Naive thymus-derived CD4-positive, alpha-beta T cell (primary cell): Measurements from ENCODE around the gene OSBPL5. TPM values are rescaled to one million over a fixed set of nuclear protein-coding genes. Genes with fewer than 3 reads are reported as not detected.

Experiments
- ATAC-seq: fragments of 150-1000 bp; cut with Tn5 transposase; 2 replicates; pipeline ENCODE4 v1.10.0; 2021; ENCODE audit warnings: mild to moderate bottlenecking, moderate library complexity
- CTCF ChIA-PET: fragments of 350-600 bp; sonication (Branson Sonifier 250); formaldehyde crosslinking; loops from one replicate; lab custom pipeline; 2021; ENCODE audit warnings: antibody characterized with exemption; lab: Charles Lee
- POLR2A ChIA-PET: fragments of 350-600 bp; sonication (Branson Sonifier 250); formaldehyde crosslinking; loops from one replicate; lab custom pipeline; 2021; ENCODE audit warnings: antibody characterized with exemption, inconsistent platforms; lab: Charles Lee
- DNase-seq, 9 donors: peaks; one replicate each; pipeline versions ENCODE4 v3.0.0 to v3.0.0-alpha.2; 2020 to 2022; ENCODE audit warnings: mixed read lengths in 1 of 9
- H3K27ac ChIP-seq: one replicate; pipeline ENCODE4 v1.7.0; 2013; ENCODE audit warnings: mild to moderate bottlenecking, low read depth, low read length, moderate library complexity
- H3K27me3 ChIP-seq, 2 donors: one replicate each; pipeline ENCODE4 v1.7.0; 2013; ENCODE audit warnings: low read length in 2 of 2, mild to moderate bottlenecking in 2 of 2, moderate library complexity in 2 of 2; ENCODE audit not compliant: control insufficient read depth in 2 of 2, insufficient read depth in 2 of 2
- H3K36me3 ChIP-seq, 3 experiments: 1 replicate in 2 of 3; 2 replicates in 1 of 3; pipeline ENCODE4 v1.7.0; 2013; ENCODE audit warnings: low read length in 3 of 3, mild to moderate bottlenecking in 3 of 3, moderate library complexity in 1 of 3; ENCODE audit not compliant: insufficient read depth in 3 of 3, control insufficient read depth in 2 of 3
- H3K4me1 ChIP-seq, 2 donors: one replicate each; pipeline ENCODE4 v1.7.0; 2013; ENCODE audit warnings: low read length in 2 of 2, mild to moderate bottlenecking in 2 of 2, moderate library complexity in 1 of 2; ENCODE audit not compliant: control insufficient read depth in 2 of 2, insufficient read depth in 2 of 2
- H3K4me3 ChIP-seq: 2 replicates; pipeline ENCODE4 v1.7.0; 2013; ENCODE audit warnings: mild to moderate bottlenecking, low read length
- H3K9me3 ChIP-seq, 3 experiments: 1 replicate in 2 of 3; 2 replicates in 1 of 3; pipeline ENCODE4 v1.7.0; 2013; ENCODE audit warnings: low read length in 3 of 3; ENCODE audit not compliant: control insufficient read depth in 2 of 3
- H3K27ac Mint-ChIP-seq, 9 donors: one replicate each; pipeline ENCODE4 v1.8.0; 2020 to 2022; ENCODE audit warnings: mixed read lengths in 9 of 9, mild to moderate bottlenecking in 8 of 9, moderate library complexity in 5 of 9, inconsistent platforms in 2 of 9
- H3K27me3 Mint-ChIP-seq, 5 donors: one replicate each; pipeline ENCODE4 v1.8.0; 2021 to 2022; ENCODE audit warnings: mixed read lengths in 5 of 5, mild to moderate bottlenecking in 1 of 5
- H3K36me3 Mint-ChIP-seq, 5 donors: one replicate each; pipeline ENCODE4 v1.8.0; 2020 to 2022; ENCODE audit warnings: mixed read lengths in 5 of 5, mild to moderate bottlenecking in 3 of 5, inconsistent platforms in 1 of 5
- H3K4me1 Mint-ChIP-seq, 7 donors: one replicate each; pipeline ENCODE4 v1.8.0; 2020 to 2022; ENCODE audit warnings: mixed read lengths in 7 of 7, mild to moderate bottlenecking in 3 of 7, inconsistent platforms in 1 of 7
- H3K4me3 Mint-ChIP-seq, 10 donors: one replicate each; pipeline ENCODE4 v1.8.0; 2020 to 2022; ENCODE audit warnings: mild to moderate bottlenecking in 10 of 10, mixed read lengths in 10 of 10, moderate library complexity in 6 of 10, inconsistent platforms in 2 of 10
- H3K9me3 Mint-ChIP-seq, 11 donors: one replicate each; pipeline ENCODE4 v1.8.0; 2020 to 2022; ENCODE audit warnings: mixed read lengths in 11 of 11, mild to moderate bottlenecking in 4 of 11, inconsistent platforms in 1 of 11, moderate library complexity in 1 of 11
- intact Hi-C, 2 donors: fragments of 100-400 bp; cut with micrococcal nuclease; formaldehyde crosslinking; loops; one replicate each; pipeline ENCODE4 v1.15.1; 2023
- polyA plus RNA-seq, 2 donors: library from polyadenylated mRNA; unstranded; fragments of 300-500 nt; fragmentation: Illumina TruSeq; gene quantifications; one replicate each; pipeline ENCODE4 v1.2.3, GENCODE V29; 2021
- total RNA-seq, 6 experiments: library from RNA in 5 of 6; stranded (reverse) in 5 of 6; gene quantifications; 1 replicate in 5 of 6; 2 replicates in 1 of 6; pipeline ENCODE4 v1.2.3 and lab custom pipeline; 2021 to 2026

Gene OSBPL5
- total and polyA plus RNA-seq, 7 experiments from 2014 or later, result 0.51 to 76.7 (median 5.5) TPM

DNA sequence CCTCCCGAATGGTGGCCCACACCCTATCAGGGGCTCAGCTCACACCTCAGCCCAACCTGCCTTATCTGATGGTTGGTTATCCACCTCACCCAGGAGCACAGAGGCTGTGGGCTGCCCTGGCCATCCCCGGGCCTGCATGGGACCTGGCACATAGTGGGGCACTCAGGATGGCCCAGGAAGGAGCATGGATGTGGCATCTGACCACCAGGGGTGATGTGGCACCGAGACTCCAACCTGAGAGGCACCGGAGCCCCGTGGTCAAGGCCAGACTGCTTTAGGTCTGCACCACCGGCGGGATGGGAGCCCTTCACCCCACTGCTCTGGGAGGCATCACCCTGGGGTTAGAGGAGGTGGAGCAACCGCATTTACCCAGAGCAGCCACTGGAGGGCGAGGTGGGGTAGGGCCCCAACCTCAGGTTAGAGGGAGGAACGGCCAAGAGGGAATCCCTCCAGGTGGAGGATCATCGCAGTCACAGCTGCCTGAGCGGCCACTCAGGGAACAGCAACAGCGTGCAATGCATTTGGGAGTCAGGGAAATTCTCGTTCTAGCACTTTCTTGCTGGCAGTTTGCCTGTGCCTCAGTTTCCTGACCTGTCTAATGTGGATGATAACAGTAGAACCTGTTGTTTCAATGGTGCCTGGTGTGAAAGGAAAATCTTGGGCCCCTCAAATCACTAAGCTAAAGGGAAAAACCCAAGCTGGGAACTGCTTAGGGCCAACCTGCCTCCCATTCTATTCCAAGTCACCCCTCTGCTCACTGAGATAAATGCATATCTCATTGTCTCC lies 55.0 kb downstream of the OSBPL5 start:
- H3K4me3 Mint-ChIP-seq, result no peak overlapping the region
- peaks cover 0 to 12% (median 7%) of the 10 kb centered on the region in 11 donors for H3K9me3 Mint-ChIP-seq
- POLR2A ChIA-PET, result no interaction called here
- peak in 7 of 9 donors; percentile 6 to 43 (median 30) for DNase-seq
- no peak overlapping the region for H3K27ac Mint-ChIP-seq
- CTCF ChIA-PET, result no interaction called here
- H3K4me3 ChIP-seq, result no peak overlapping the region
- H3K27ac ChIP-seq, result no peak overlapping the region
- H3K36me3 ChIP-seq, result no peaks in the 10 kb centered on the region
- no peaks in the 10 kb centered on the region for H3K27me3 Mint-ChIP-seq
- H3K36me3 Mint-ChIP-seq, result peaks cover 4 to 15% (median 8%) of the 10 kb centered on the region in 5 donors
- H3K9me3 ChIP-seq, result no peaks in the 10 kb centered on the region
- intact Hi-C loops, result loop anchor here in 1 of 2 donors (1.0 kb wide), 1 partner anchor 107 kb away; no protein-coding TSS in a partner anchor
- peaks cover 0 to 18% (median 0%) of the 10 kb centered on the region in 7 donors for H3K4me1 Mint-ChIP-seq
- peak; percentile 83 for ATAC-seq
- peaks cover 0 to 7% of the 10 kb centered on the region in 2 donors for H3K4me1 ChIP-seq
- no peaks in the 10 kb centered on the region for H3K27me3 ChIP-seq

DNA sequence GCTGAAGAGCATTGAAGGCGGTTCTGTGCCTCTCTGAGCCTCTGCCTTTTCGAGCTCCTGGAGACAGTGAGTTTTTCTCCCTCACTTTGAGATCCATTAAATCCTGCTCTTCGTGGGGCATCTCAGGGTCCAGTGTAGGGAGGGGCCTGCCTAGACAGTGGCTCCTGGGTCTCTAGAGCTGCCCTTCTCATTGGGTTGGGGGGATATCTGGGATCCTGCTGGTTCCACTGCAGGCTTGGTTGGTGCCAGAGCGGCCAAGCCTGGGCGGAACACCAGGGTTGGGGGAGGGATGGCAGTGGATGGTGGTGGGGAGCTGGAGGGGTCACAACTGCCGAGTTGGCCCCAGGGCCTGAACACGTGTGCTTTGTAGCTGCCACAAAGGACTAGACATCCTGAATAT lies 55.7 kb downstream of the OSBPL5 start:
- ATAC-seq (no peak), DNase-seq (no peak)
- intact Hi-C loops, result no loop called here
- H3K4me1 Mint-ChIP-seq, result peaks cover 0 to 24% (median 0%) of the 10 kb centered on the region in 7 donors
- Histone ChIP-seq H3K9me3 (no peaks in the 10 kb centered on the region), H3K27ac (no peak overlapping the region), H3K4me3 (no peak overlapping the region), H3K27me3 (no peaks in the 10 kb centered on the region), H3K4me1 (peaks cover 0 to 7% of the 10 kb centered on the region in 2 donors), H3K36me3 (no peaks in the 10 kb centered on the region)
- H3K36me3 Mint-ChIP-seq, result peaks cover 1 to 10% (median 4%) of the 10 kb centered on the region in 5 donors
- CTCF ChIA-PET, result no interaction called here
- no peak overlapping the region for H3K4me3 Mint-ChIP-seq
- no peaks in the 10 kb centered on the region for H3K27me3 Mint-ChIP-seq
- POLR2A ChIA-PET, result no interaction called here
- H3K27ac Mint-ChIP-seq, result no peak overlapping the region
- H3K9me3 Mint-ChIP-seq, result peaks cover 0 to 7% (median 4%) of the 10 kb centered on the region in 11 donors

DNA sequence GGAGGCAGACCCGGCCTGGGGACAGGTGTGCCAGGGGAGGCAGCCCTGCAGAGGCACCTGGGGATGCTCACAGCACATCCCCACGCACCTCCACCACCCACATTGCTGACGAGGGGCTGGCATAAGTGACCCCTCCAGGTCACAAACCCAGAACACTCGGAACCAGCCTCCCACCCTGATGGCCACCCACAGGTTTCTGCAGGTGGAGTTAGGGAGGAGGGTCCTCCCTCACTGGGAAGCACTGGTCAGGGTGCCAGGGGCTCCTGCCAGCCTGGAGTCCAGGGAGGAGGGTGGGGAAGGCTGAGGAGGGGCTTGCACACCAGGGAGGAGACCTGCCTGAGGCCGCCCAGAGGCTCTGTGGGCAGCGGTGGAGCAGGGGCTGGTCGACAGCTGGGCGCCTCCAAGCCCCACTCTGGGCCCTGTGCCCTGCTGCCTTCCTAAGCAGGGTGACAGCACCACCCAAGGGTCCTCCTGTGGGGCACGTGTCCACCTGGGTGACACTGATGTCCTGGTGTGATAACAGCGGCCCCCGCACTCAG lies 56.9 kb downstream of the OSBPL5 start:
- Mint-ChIP-seq H3K27me3 (no peaks in the 10 kb centered on the region), H3K36me3 (peaks cover 0 to 5% (median 0%) of the 10 kb centered on the region in 5 donors), H3K9me3 (peaks cover 0 to 1% (median 0%) of the 10 kb centered on the region in 11 donors), H3K4me3 (no peak overlapping the region), H3K27ac (no peak overlapping the region), H3K4me1 (peaks cover 0 to 24% (median 0%) of the 10 kb centered on the region in 7 donors)
- ChIA-PET CTCF (no interaction called here), POLR2A (no interaction called here)
- intact Hi-C loops, result no loop called here
- DNase-seq (no peak), ATAC-seq (no peak)
- H3K27ac ChIP-seq, result no peak overlapping the region
- H3K9me3 ChIP-seq, result no peaks in the 10 kb centered on the region
- no peak overlapping the region for H3K4me3 ChIP-seq
- no peaks in the 10 kb centered on the region for H3K36me3 ChIP-seq
- H3K4me1 ChIP-seq, result peaks cover 0 to 7% of the 10 kb centered on the region in 2 donors
- H3K27me3 ChIP-seq, result no peaks in the 10 kb centered on the region

DNA sequence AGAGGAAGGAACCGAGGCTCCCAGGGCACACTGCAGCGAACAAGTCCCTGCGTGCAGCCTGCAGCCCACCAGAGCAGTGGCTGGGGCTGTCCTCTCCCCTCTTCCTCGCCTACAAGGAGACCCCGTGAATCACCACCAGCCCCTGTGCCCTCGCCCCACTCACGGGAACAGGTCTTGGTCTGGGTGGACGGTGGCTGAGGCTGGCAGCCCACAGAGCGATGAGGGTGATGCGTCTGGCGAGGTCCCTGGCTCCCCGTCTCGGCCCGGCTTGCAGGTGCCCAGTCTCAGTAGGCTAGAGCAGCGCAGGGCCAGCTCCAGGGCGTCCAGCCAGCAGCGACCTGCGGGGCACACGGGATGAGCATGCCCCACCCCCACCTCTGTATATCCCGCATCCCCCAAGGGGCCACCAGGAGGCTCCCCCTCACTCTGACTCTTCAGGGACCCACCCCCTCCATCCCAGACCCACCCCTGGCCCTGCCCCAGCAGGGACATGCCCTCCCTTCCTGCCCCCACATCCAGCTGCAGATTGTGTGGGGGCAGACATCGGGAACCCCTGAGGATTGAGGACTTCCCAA lies 57.4 kb downstream of the OSBPL5 start:
- no peaks in the 10 kb centered on the region for H3K27me3 ChIP-seq
- POLR2A ChIA-PET, result no interaction called here
- no peak overlapping the region for H3K27ac ChIP-seq
- H3K9me3 Mint-ChIP-seq, result no peaks in the 10 kb centered on the region
- H3K4me1 Mint-ChIP-seq, result peaks cover 0 to 24% (median 0%) of the 10 kb centered on the region in 7 donors
- intact Hi-C loops, result no loop called here
- DNase-seq (peak in 1 of 9 donors; percentile 3), ATAC-seq (no peak)
- CTCF ChIA-PET, result no interaction called here
- no peak overlapping the region for H3K4me3 Mint-ChIP-seq
- no peaks in the 10 kb centered on the region for H3K36me3 ChIP-seq
- H3K4me3 ChIP-seq, result no peak overlapping the region
- no peak overlapping the region for H3K27ac Mint-ChIP-seq
- H3K4me1 ChIP-seq, result peaks cover 0 to 7% of the 10 kb centered on the region in 2 donors
- H3K36me3 Mint-ChIP-seq, result peaks cover 0 to 5% (median 0%) of the 10 kb centered on the region in 5 donors
- no peaks in the 10 kb centered on the region for H3K27me3 Mint-ChIP-seq
- no peaks in the 10 kb centered on the region for H3K9me3 ChIP-seq

DNA sequence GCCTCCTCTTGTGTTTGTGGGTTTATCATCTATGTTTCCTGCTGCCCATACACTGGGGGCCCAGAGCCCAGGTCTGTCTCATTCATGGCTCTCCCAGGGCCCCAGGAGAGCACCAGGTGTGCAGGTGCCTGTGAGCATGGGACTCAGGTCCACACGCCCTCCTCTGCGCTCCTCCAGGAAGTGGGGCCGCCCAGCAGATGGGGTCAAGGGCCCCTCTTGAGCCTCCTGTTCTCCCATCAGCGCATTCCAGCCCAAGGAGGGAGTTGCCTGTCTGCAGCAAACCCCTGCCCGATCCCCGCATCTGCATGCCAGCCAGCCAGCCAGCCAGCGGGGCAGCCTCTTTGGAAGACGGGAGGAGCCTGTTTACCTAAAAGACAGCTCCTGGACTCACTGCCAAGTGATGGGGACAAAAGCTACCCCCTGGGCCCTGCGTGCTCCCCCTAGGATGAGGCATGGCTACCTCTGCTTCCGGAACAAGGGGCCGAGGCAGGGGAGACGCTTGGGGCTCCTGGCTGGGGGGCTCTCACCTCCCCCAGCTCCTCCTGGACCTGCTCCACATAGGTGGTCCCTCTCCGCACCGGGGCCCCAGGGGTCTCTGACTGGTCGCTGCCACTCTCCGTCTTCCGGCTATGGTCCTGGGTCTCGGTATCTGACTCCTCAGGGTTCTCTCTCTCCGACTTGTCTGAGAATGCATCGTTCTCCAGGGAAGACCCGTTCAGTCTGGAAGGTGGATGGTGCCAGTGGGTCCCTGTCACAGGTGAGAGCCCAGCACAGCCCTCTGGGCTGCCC lies 58.2 kb downstream of the OSBPL5 start:
- Histone ChIP-seq H3K4me1 (peaks cover 0 to 4% of the 10 kb centered on the region in 2 donors), H3K27me3 (no peaks in the 10 kb centered on the region), H3K4me3 (no peak overlapping the region), H3K9me3 (no peaks in the 10 kb centered on the region), H3K36me3 (no peaks in the 10 kb centered on the region), H3K27ac (no peak overlapping the region)
- H3K36me3 Mint-ChIP-seq, result no peaks in the 10 kb centered on the region
- peaks cover 0 to 18% (median 0%) of the 10 kb centered on the region in 7 donors for H3K4me1 Mint-ChIP-seq
- POLR2A ChIA-PET, result no interaction called here
- no peak overlapping the region for H3K27ac Mint-ChIP-seq
- no peak for DNase-seq
- intact Hi-C loops, result no loop called here
- H3K27me3 Mint-ChIP-seq, result no peaks in the 10 kb centered on the region
- ATAC-seq, result no peak
- no peak overlapping the region for H3K4me3 Mint-ChIP-seq
- CTCF ChIA-PET, result no interaction called here
- no peaks in the 10 kb centered on the region for H3K9me3 Mint-ChIP-seq

DNA sequence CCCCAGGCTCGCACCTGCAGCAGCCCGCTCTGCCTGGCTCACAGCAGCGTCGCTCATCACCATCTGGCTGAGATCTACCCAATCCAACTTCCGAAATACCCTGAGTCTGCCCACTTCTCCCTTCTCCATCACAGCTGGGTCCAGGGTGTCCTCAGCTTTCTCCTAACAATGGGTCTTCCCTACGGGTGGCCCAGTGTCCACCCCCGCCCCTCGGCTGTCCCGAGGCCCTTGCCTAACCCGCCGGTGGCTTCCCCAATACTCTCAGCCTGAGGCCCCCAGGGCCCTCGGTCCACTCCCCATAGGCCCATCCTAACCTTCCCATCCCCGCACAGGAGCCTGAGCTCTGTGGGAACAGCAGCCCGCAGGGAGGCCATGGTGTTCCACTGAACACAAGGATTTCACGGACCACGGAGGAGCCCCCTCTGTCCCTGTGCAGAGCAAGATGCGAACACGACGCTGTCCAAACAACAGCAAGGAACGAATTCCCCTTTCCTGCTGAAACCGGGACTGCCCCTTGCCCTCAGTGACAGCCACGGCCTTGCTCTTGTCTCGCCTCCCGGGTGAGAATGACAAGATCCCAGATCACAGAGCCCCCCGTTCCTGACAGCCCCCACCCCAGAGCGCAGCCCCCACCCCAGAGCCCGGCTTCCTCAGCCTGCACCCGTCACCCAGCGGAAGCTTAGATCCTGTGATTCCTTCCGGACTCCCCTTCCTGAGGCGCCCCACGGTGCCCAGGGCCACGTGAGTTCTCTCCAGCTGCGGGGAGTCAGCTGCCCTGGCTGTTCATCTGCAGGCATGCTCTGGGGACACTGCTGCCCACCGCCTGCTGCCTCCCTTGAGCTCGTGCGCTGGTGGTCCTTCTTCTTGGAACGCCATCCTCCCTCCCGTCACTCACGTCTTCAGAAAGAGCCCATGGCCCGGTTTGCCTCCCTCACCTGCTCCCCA lies 59.0 kb downstream of the OSBPL5 start:
- DNase-seq, result peak in 1 of 9 donors; percentile 2
- H3K27me3 Mint-ChIP-seq, result no peaks in the 10 kb centered on the region
- Histone ChIP-seq H3K9me3 (no peaks in the 10 kb centered on the region), H3K27me3 (no peaks in the 10 kb centered on the region), H3K4me3 (no peak overlapping the region), H3K4me1 (no peaks in the 10 kb centered on the region), H3K27ac (no peak overlapping the region), H3K36me3 (no peaks in the 10 kb centered on the region)
- H3K4me3 Mint-ChIP-seq, result peak overlapping the region in 1 of 10 donors; percentile 79
- ATAC-seq, result no peak
- H3K9me3 Mint-ChIP-seq, result no peaks in the 10 kb centered on the region
- H3K36me3 Mint-ChIP-seq, result no peaks in the 10 kb centered on the region
- H3K27ac Mint-ChIP-seq, result no peak overlapping the region
- CTCF ChIA-PET, result no interaction called here
- POLR2A ChIA-PET, result no interaction called here
- intact Hi-C loops, result no loop called here
- H3K4me1 Mint-ChIP-seq, result peaks cover 0 to 23% (median 0%) of the 10 kb centered on the region in 7 donors
